GM20000 (cell line): ENCODE data around the gene PRPF40B.
A peak's percentile ranks its signal among the peaks of the same experiment; 100 is the strongest.

Source experiments
- DNase-seq: peaks from one replicate; pipeline ENCODE4 v3.0.0; 2012; ENCODE audit warnings: low spot score
- TF ChIP-seq, protein P1 (sequence below): IDR thresholded peaks from 2 replicates; pipeline ENCODE4 v1.5.1; 2012; ENCODE audit warnings: mild to moderate bottlenecking, control low read depth; ENCODE audit errors: extremely low read depth, missing control alignments

PRPF40B gene

DNA sequence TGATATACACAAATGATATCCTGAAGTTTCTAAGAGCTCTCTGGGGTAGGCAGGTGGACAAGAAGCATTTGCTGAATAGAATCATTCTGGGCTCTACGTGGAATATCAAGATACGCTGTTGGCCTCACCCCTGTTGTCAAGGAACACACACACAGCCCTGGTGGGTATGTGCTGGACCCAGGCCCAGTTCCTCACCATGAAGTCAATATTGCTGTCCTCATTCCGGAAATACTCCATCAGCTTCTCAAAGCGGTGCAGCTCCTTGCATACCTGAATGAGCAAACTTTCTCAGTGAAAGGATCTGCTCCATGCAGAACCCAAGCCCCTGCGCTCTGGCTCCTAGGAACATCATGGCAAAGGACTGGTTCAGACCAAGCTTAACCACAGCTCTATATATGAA, 31.4 kb downstream of the PRPF40B start:
- TF ChIP-seq, protein P1, sequence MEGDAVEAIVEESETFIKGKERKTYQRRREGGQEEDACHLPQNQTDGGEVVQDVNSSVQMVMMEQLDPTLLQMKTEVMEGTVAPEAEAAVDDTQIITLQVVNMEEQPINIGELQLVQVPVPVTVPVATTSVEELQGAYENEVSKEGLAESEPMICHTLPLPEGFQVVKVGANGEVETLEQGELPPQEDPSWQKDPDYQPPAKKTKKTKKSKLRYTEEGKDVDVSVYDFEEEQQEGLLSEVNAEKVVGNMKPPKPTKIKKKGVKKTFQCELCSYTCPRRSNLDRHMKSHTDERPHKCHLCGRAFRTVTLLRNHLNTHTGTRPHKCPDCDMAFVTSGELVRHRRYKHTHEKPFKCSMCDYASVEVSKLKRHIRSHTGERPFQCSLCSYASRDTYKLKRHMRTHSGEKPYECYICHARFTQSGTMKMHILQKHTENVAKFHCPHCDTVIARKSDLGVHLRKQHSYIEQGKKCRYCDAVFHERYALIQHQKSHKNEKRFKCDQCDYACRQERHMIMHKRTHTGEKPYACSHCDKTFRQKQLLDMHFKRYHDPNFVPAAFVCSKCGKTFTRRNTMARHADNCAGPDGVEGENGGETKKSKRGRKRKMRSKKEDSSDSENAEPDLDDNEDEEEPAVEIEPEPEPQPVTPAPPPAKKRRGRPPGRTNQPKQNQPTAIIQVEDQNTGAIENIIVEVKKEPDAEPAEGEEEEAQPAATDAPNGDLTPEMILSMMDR: no peak

DNA sequence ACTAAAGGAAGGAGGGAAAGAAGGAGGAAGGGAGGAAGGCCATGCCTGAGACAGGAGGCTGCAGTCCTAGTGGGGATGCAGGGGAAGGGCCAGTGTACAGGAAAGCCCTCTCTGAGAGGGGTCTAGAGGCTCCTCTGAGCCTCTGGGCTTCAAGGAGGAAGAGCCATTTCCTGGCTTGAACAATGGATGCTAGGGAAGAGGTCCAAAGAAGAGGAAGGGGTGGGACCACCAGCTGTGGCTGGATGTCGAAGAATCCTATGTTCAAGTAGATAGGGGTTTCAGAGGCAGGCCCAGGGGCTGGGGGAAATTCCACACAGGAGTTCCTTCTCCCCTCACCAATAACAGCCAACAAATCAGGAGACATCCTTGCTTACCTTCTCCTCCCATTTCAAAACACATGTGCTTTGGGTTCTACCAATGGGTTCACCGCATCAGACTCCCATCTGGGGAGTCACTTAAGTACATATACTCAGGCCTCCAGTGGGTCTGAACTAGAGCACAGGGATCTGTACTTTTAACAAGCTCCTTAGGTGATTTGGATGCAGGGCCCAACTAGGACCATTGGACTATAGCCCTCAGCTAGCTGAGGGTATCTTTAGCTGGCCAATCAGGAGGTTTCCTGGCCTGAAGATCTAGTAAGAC, 32.4 kb downstream of the PRPF40B start:
- TF ChIP-seq, protein P1: no peak
- DNase-seq: no peak

More for the DNA sequence above, 31.4 kb downstream of the PRPF40B start:
- no peak for DNase-seq

DNA sequence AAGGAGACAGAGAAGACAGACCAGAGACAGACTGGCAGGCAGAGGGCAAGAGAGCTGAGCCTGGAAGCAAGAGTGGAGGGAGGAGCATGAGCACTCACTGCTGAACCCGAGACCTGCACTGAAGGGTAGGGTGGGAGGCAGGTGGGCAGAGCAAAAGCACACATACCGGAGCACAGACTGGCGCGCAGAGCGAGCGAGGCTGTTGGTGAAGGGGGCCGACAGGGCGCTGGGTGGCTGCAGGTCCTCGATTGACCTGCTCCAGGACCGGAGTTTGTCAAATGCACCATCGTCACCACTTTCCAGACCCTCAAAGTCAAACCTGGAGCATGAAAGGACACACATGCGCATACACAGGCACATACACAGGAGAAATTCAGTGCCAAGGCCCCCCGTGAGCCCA, 34.9 kb downstream of the PRPF40B start:
- TF ChIP-seq, protein P1: no peak
- no peak for DNase-seq

DNA sequence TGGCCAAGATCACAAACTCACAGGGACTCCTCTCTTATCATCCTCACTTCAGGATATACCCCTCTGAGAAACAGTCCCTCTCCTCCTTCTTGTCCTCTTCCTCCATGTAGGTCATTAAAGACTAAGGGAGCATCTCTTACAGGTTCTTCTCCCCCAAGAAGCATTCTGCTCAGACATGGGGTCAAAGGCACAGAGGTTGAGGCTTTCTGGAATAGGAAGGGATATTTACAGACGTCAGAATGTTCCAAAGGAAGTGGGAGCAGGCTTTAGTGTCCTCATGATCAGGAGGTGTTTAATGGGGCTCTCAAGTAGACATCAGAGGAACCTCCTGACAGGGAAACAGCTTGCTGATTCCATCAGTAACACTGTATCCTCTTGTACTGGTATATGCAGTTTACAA, 36.4 kb downstream of the PRPF40B start:
- DNase-seq: no peak
- TF ChIP-seq, protein P1: no peak

DNA sequence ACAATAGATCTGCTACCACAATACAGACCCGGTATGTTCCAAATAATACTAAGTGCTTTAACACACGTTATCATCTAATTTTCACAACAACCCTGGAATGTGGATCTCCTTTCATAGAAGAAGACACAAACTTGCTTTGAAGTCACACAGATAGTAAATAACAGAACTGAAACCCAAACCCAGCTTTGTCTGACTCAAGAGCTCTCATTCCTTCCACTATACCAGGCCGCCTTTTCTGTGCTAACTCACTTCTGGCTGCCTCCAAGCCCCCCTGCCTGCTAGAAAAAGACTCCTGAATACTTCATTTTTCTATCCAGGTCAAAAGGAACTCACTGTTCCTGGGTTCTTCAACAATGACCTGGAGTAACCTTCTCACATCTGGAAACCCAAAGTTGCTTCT, 37.8 kb downstream of the PRPF40B start:
- TF ChIP-seq, protein P1: no peak
- DNase-seq: peak; percentile 63

DNA sequence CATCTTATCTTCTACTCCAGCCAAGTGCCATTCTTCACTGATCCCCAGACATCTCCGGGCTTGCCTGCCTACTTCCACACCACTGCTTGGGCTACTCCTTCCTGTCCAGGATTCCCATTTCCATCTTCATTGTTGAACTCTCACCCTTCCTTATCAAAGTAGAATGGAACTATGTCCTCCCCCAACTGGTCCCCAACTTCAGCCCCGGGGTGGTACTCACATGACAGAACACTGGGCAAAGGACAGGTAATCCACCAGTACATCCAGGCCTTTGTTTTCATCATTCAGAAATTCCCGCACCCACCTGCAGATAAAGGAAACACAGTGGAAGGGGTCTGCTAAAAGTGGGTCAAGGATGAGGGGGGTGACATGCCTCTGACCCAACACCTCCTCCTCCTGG, 38.4 kb downstream of the PRPF40B start:
- no peak for DNase-seq
- TF ChIP-seq, protein P1: no peak

DNA sequence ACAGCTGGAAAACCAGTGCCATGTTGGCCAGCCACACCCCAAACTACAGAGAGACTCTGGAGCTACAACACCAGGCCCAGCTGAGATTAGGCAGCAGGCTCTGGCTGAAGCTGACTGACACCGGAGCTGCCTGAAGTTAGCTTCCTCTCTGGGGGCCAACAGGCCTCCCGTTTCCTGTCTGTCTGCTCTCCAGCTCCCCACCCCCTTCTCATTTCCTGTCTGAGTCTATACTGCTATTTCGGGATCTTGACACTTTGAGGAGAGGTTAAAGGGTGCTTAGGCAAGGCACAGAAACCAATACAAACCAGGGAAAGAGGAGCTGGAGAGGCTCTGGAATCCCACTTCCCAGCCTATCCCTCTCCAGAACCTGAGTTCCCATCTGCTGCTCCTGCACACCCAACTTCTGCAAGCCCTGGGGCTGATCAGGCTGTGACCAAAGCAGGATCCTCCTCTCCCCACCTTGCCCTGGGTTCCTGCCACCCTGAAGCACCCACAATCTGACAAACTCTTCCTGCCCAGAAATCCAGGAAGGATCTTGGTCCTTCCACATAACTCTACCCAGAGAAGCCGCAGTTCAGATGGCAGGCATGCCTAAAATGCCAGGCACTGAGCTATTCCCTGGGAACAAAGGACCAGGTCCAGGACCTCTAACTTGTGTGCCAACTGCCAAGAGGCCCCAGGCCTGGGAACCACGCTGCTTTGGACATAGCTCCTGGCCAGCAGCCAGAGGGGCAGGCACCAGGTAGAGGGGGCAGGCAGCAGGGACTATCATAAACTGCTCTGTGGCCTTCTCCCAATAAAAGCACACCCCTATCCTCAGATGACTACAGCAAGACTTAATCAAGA, 39.9 kb downstream of the PRPF40B start:
- TF ChIP-seq, protein P1: no peak
- peak; percentile 89 for DNase-seq
